Testis (tissue), 3 donors: ENCODE data around the gene CASK. TPM values are rescaled to one million over a fixed set of nuclear protein-coding genes. Genes with fewer than 3 reads are reported as not detected.

Experiments
- DNase-seq: peaks from one replicate; pipeline ENCODE4 v3.0.0-alpha.2; 2019
- H3K27ac ChIP-seq, 2 donors: fragments of 200-600 bp; sonication (generic); one replicate each; pipeline ENCODE4 v1.5.1; 2019
- H3K27me3 ChIP-seq: fragments of 200-600 bp; sonication (generic); one replicate; pipeline ENCODE4 v1.5.1; 2019
- H3K36me3 ChIP-seq: fragments of 200-600 bp; sonication (generic); one replicate; pipeline ENCODE4 v1.5.1; 2017; ENCODE audit warnings: low read depth; ENCODE audit errors: missing control alignments
- H3K4me1 ChIP-seq: fragments of 200-600 bp; sonication (generic); one replicate; pipeline ENCODE4 v1.5.1; 2019
- H3K4me3 ChIP-seq, 2 donors: fragments of 200-600 bp; sonication (generic); one replicate each; pipeline ENCODE4 v1.5.1; 2017 to 2019
- H3K9me3 ChIP-seq: fragments of 200-600 bp; sonication (generic); one replicate; pipeline ENCODE4 v1.5.1; 2017
- POLR2A ChIP-seq: fragments of 450-650 bp; IDR thresholded peaks from one replicate; pipeline ENCODE4 v1.6.1; 2017; ENCODE audit warnings: antibody characterized with exemption, mild to moderate bottlenecking, moderate library complexity
- WGBS, 2 donors: methylation state at CpG; one replicate each; pipeline ENCODE4 v1.1.5; 2018; 5-methylcytosine and 5-hydroxymethylcytosine counted together
- intact Hi-C: fragments of 100-400 bp; cut with DNase I; formaldehyde crosslinking; loops from one replicate; pipeline ENCODE4 v1.15.1; 2023; ENCODE audit warnings: low total_unique reads
- polyA plus RNA-seq: library from polyadenylated mRNA; stranded (reverse); fragments of 350-450 nt; fragmentation: Illumina TruSeq; extraction: RNeasy Lipid Tissue Mini Kit (QIAGEN cat#74804); gene quantifications from one replicate; pipeline ENCODE4 v1.2.3, GENCODE V29; 2014; ENCODE audit warnings: low read depth, low replicate concordance; ENCODE audit not compliant: insufficient read depth
- total RNA-seq, 2 donors: library from RNA; depleted of rRNA; stranded (reverse); fragments of >200 nt; gene quantifications; one replicate each; pipeline ENCODE4 v1.2.3, GENCODE V29; 2016
- TF ChIP-seq, protein P1 (sequence below), 3 experiments: fragments of 450-650 bp in 2 of 3; fragments of 200-600 bp in 1 of 3; sonication (generic) in 1 of 3; IDR thresholded peaks; one replicate each; pipeline ENCODE4 v1.5.1; 2016 to 2019; ENCODE audit warnings: antibody characterized with exemption in 3 of 3, mild to moderate bottlenecking in 2 of 3, moderate library complexity in 1 of 3

The CASK gene
- total and polyA plus RNA-seq, 3 donors from 2014 or later, result 8.5 to 20.9 (median 14.5) TPM

DNA sequence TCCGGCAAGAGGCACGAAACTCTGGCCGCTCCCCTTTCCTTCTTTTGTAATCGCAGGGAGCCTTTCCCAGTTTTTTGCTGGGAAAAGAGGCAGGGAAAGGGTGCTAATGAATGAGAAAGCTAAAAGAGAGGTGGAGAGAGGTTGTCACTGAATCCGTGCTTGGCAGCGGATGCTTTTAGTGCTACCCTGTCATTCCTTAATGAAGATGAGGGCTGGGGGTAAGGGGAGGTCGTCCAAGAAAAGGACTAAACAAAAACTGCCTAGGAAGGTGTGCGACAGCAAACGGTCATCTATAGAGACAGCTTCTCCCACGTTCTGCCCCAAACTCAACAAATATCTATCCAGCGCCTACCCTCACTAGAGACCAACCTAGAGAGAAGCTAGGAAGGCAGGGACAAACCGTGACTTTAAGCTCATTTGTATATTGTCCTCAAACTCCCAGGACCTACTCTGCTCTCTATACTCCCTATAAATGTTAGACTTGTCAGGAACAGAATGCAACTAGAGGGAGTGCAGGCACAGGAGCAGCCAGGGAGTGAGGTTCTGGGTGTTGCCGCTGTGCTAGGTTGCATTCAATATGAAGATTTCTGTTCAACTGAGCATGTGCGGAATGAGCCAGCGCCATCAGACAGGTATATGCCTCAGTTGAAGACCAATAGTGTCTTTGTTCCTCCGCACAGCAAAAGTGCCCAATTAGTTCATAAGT, 777 bp upstream of the CASK start:
- WGBS, 2 donors, result 1% methylated on average over 15 to 16 of the region's 16 CpGs
- H3K27me3 ChIP-seq, result no peaks in the 10 kb centered on the region
- TF ChIP-seq, protein P1, sequence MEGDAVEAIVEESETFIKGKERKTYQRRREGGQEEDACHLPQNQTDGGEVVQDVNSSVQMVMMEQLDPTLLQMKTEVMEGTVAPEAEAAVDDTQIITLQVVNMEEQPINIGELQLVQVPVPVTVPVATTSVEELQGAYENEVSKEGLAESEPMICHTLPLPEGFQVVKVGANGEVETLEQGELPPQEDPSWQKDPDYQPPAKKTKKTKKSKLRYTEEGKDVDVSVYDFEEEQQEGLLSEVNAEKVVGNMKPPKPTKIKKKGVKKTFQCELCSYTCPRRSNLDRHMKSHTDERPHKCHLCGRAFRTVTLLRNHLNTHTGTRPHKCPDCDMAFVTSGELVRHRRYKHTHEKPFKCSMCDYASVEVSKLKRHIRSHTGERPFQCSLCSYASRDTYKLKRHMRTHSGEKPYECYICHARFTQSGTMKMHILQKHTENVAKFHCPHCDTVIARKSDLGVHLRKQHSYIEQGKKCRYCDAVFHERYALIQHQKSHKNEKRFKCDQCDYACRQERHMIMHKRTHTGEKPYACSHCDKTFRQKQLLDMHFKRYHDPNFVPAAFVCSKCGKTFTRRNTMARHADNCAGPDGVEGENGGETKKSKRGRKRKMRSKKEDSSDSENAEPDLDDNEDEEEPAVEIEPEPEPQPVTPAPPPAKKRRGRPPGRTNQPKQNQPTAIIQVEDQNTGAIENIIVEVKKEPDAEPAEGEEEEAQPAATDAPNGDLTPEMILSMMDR (IDR thresholded peaks at IDR 0.05), result no peak
- TF ChIP-seq POLR2A, result no peak
- peak; percentile 51 for DNase-seq
- H3K9me3 ChIP-seq, result no peaks in the 10 kb centered on the region
- H3K36me3 ChIP-seq, result no peaks in the 10 kb centered on the region
- intact Hi-C loops, result no loop called here
- peak overlapping the region; percentile 60 to 69 for H3K4me3 ChIP-seq
- no peaks in the 10 kb centered on the region for H3K4me1 ChIP-seq
- H3K27ac ChIP-seq, result peak overlapping the region; percentile 65 to 83

- TF ChIP-seq POLR2A, result no peak
- TF ChIP-seq, protein P1 (IDR thresholded peaks at IDR 0.05), result no peak
- WGBS, 2 donors, result 0% methylated on average over 17 of the region's 48 CpGs; no CpG with 5 or more reads in 1 of the 2 donors
- intact Hi-C loops, result no loop called here
- H3K36me3 ChIP-seq, result no peaks in the 10 kb centered on the region
- H3K27ac ChIP-seq, result peak overlapping the region; percentile 31 to 66
- no peaks in the 10 kb centered on the region for H3K9me3 ChIP-seq
- no peaks in the 10 kb centered on the region for H3K4me1 ChIP-seq
- H3K27me3 ChIP-seq, result no peaks in the 10 kb centered on the region
- H3K4me3 ChIP-seq, result peak overlapping the region; percentile 60 to 69
- DNase-seq, result peak; percentile 22
Measured at GRCh38 chrX:41922431-41923151, 763 bp downstream of the CASK start.

GRCh38 chrX:41921492-41922430, 1.6 kb downstream of the CASK start:
- intact Hi-C loops, result no loop called here
- no peaks in the 10 kb centered on the region for H3K36me3 ChIP-seq
- 0% methylated on average over 5 to 13 of the region's 13 CpGs for WGBS, 2 donors

GRCh38 chrX:41919870-41920269, 3.5 kb downstream of the CASK start:
- intact Hi-C loops, result no loop called here
- no peaks in the 10 kb centered on the region for H3K36me3 ChIP-seq
- H3K27ac ChIP-seq, result no peak overlapping the region
- 83% methylated on average over 2 of the region's 2 CpGs for WGBS, 2 donors
- no peaks in the 10 kb centered on the region for H3K4me1 ChIP-seq
- H3K27me3 ChIP-seq, result no peaks in the 10 kb centered on the region
- DNase-seq, result no peak
- H3K4me3 ChIP-seq, result no peak overlapping the region
- no peak for TF ChIP-seq POLR2A
- TF ChIP-seq, protein P1 (IDR thresholded peaks at IDR 0.05), result no peak
- no peaks in the 10 kb centered on the region for H3K9me3 ChIP-seq

More at GRCh38 chrX:41921492-41922430, 1.6 kb downstream of the CASK start:
- no peak overlapping the region for H3K27ac ChIP-seq
- no peaks in the 10 kb centered on the region for H3K4me1 ChIP-seq
- H3K4me3 ChIP-seq, result peak overlapping the region; percentile 60 to 69
- no peaks in the 10 kb centered on the region for H3K9me3 ChIP-seq
- TF ChIP-seq, protein P1 (IDR thresholded peaks at IDR 0.05), result no peak
- no peak for TF ChIP-seq POLR2A
- H3K27me3 ChIP-seq, result no peaks in the 10 kb centered on the region
- peak; percentile 13 for DNase-seq
